PFSK-1 (cell line): ENCODE measurements around the gene HBZ.

Experiments
- POLR2AphosphoS5 ChIP-seq: IDR thresholded peaks from 2 replicates; pipeline ENCODE4 v1.6.1; 2012; ENCODE audit warnings: low read depth, mild to moderate bottlenecking, control low read depth, low read length, moderate library complexity
- REST ChIP-seq, 2 experiments: IDR thresholded peaks; 2 replicates each; pipeline versions ENCODE4 v1.6.1 to v1.8.0; 2011 to 2012; ENCODE audit warnings: low read depth in 2 of 2, low read length in 2 of 2, control low read depth in 1 of 2, inconsistent platforms in 1 of 2, mild to moderate bottlenecking in 1 of 2, moderate library complexity in 1 of 2; ENCODE audit not compliant: insufficient read depth in 1 of 2
- TAF1 ChIP-seq: IDR thresholded peaks from 2 replicates; pipeline ENCODE4 v1.6.1; 2012; ENCODE audit warnings: low read length, control low read depth, borderline replicate concordance; ENCODE audit not compliant: insufficient read depth

GRCh38 chr16:117379-118365, 34.8 kb upstream of the HBZ start:
- TF ChIP-seq TAF1 (no peak), POLR2AphosphoS5 (no peak), REST (IDR thresholded peaks at IDR 0.05; ENCODE audit: insufficient read depth in 1 of 2, low read depth in 2 of 2, low read length in 2 of 2) (no peak)
